ENCODE measurements around the gene CBX4. TPM values are rescaled to one million over a fixed set of nuclear protein-coding genes. Genes with fewer than 3 reads are reported as not detected.
"Not testable (repeated sequence)": the region's sequence is repeated elsewhere in the genome, so short reads cannot be mapped to it uniquely, and the experiment has no call there.

CBX4 gene
- total RNA-seq, 2 donors from 2014 or later, result 4.2 to 4.9 TPM

GRCh38 chr17:79855331-79856124 is 16.3 kb upstream of the CBX4 start:
- H3K4me3 Mint-ChIP-seq, result no peak overlapping the region
- H3K27ac ChIP-seq (ENCODE audit: low read depth, low read length), result no peak overlapping the region

GRCh38 chr17:79854080-79855060 is 15.1 kb upstream of the CBX4 start:
- Histone ChIP-seq H3K27me3 (ENCODE audit: control insufficient read depth, insufficient read depth, low read length, poor library complexity, severe bottlenecking) (peaks cover 4% of the 10 kb centered on the region), H3K4me1 (ENCODE audit: control insufficient read depth, insufficient read depth, low read length) (no peaks in the 10 kb centered on the region), H3K9me3 (ENCODE audit: control insufficient read depth, low read length) (no peaks in the 10 kb centered on the region), H3K4me3 (ENCODE audit: low read length) (no peak overlapping the region), H3K27ac (ENCODE audit: low read depth, low read length) (no peak overlapping the region), H3K36me3 (ENCODE audit: control insufficient read depth, insufficient read depth, low read length) (no peaks in the 10 kb centered on the region), H3K9ac (ENCODE audit: extremely low read depth, low read length, poor library complexity, severe bottlenecking) (no peak overlapping the region)
- no peak overlapping the region for H3K4me3 Mint-ChIP-seq
- no peak overlapping the region for H3K27ac Mint-ChIP-seq
- H3K9me3 Mint-ChIP-seq, result no peaks in the 10 kb centered on the region
- H3K36me3 Mint-ChIP-seq (ENCODE audit: low read depth), result no peaks in the 10 kb centered on the region
- peaks cover 2% of the 10 kb centered on the region for H3K4me1 Mint-ChIP-seq
- TF ChIP-seq, protein P1, sequence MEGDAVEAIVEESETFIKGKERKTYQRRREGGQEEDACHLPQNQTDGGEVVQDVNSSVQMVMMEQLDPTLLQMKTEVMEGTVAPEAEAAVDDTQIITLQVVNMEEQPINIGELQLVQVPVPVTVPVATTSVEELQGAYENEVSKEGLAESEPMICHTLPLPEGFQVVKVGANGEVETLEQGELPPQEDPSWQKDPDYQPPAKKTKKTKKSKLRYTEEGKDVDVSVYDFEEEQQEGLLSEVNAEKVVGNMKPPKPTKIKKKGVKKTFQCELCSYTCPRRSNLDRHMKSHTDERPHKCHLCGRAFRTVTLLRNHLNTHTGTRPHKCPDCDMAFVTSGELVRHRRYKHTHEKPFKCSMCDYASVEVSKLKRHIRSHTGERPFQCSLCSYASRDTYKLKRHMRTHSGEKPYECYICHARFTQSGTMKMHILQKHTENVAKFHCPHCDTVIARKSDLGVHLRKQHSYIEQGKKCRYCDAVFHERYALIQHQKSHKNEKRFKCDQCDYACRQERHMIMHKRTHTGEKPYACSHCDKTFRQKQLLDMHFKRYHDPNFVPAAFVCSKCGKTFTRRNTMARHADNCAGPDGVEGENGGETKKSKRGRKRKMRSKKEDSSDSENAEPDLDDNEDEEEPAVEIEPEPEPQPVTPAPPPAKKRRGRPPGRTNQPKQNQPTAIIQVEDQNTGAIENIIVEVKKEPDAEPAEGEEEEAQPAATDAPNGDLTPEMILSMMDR (conservative IDR thresholded peaks at IDR 0.05), result no peak
- no peak for DNase-seq
- WGBS, 2 experiments (ENCODE audit: insufficient coverage in 1 of 2, insufficient read length in 1 of 2), result 77 to 78% methylated on average over 11 to 14 of the region's 14 CpGs
- peaks cover 18% of the 10 kb centered on the region for H3K27me3 Mint-ChIP-seq (ENCODE audit: insufficient read depth)

More at GRCh38 chr17:79855331-79856124, 16.3 kb upstream of the CBX4 start:
- Histone ChIP-seq H3K4me1 (ENCODE audit: control insufficient read depth, insufficient read depth, low read length) (no peaks in the 10 kb centered on the region), H3K27me3 (ENCODE audit: control insufficient read depth, insufficient read depth, low read length, poor library complexity, severe bottlenecking) (peaks cover 4% of the 10 kb centered on the region), H3K9ac (ENCODE audit: extremely low read depth, low read length, poor library complexity, severe bottlenecking) (no peak overlapping the region), H3K9me3 (ENCODE audit: control insufficient read depth, low read length) (no peaks in the 10 kb centered on the region), H3K4me3 (ENCODE audit: low read length) (no peak overlapping the region), H3K36me3 (ENCODE audit: control insufficient read depth, insufficient read depth, low read length) (no peaks in the 10 kb centered on the region)
- 89 to 97% methylated on average over 14 to 21 of the region's 21 CpGs for WGBS, 2 experiments (ENCODE audit: insufficient coverage in 1 of 2, insufficient read length in 1 of 2)
- H3K4me1 Mint-ChIP-seq, result no peaks in the 10 kb centered on the region
- no peaks in the 10 kb centered on the region for H3K36me3 Mint-ChIP-seq (ENCODE audit: low read depth)
- TF ChIP-seq, protein P1 (conservative IDR thresholded peaks at IDR 0.05), result no peak
- peaks cover 16% of the 10 kb centered on the region for H3K27me3 Mint-ChIP-seq (ENCODE audit: insufficient read depth)
- DNase-seq, result no peak
- no peak overlapping the region for H3K27ac Mint-ChIP-seq
- H3K9me3 Mint-ChIP-seq, result no peaks in the 10 kb centered on the region

GRCh38 chr17:79853168-79853567 is 13.9 kb upstream of the CBX4 start:
- H3K27me3 Mint-ChIP-seq (ENCODE audit: insufficient read depth), result peaks cover 28% of the 10 kb centered on the region
- H3K36me3 ChIP-seq (ENCODE audit: control insufficient read depth, insufficient read depth, low read length); DNase-seq; H3K9me3 ChIP-seq (ENCODE audit: control insufficient read depth, low read length); H3K4me1 ChIP-seq (ENCODE audit: control insufficient read depth, insufficient read depth, low read length); H3K9ac ChIP-seq (ENCODE audit: extremely low read depth, low read length, poor library complexity, severe bottlenecking); H3K36me3 Mint-ChIP-seq (ENCODE audit: low read depth); H3K4me3 Mint-ChIP-seq; H3K4me1 Mint-ChIP-seq; H3K27ac Mint-ChIP-seq; H3K9me3 Mint-ChIP-seq; H3K27ac ChIP-seq (ENCODE audit: low read depth, low read length); H3K4me3 ChIP-seq (ENCODE audit: low read length): not testable (repeated sequence)
- 88 to 93% methylated on average over 8 to 9 of the region's 10 CpGs for WGBS, 2 experiments (ENCODE audit: insufficient coverage in 1 of 2, insufficient read length in 1 of 2)
- H3K27me3 ChIP-seq (ENCODE audit: control insufficient read depth, insufficient read depth, low read length, poor library complexity, severe bottlenecking), result peaks cover 14% of the 10 kb centered on the region

All from endodermal cell (in vitro differentiated cells).